IPS-15b (cell line): ENCODE results near the gene URB1.
A peak's percentile ranks its signal among the peaks of the same experiment; 100 is the strongest.
"Not testable (repeated sequence)": the region's sequence is repeated elsewhere in the genome, so short reads cannot be mapped to it uniquely, and the experiment has no call there.

Source experiments
- H3K27me3 ChIP-seq: one replicate; pipeline ENCODE4 v1.6.1; 2013; ENCODE audit warnings: low read length; ENCODE audit not compliant: control insufficient read depth, insufficient read depth
- H3K36me3 ChIP-seq: one replicate; pipeline ENCODE4 v1.6.1; 2013; ENCODE audit warnings: low read length; ENCODE audit not compliant: control insufficient read depth, insufficient read depth
- H3K4me1 ChIP-seq: one replicate; pipeline ENCODE4 v1.6.1; 2013; ENCODE audit warnings: mild to moderate bottlenecking, low read length; ENCODE audit not compliant: control insufficient read depth, insufficient read depth
- H3K4me3 ChIP-seq: one replicate; pipeline ENCODE4 v1.5.1; 2013; ENCODE audit warnings: low read depth, low read length
- H3K9ac ChIP-seq: one replicate; pipeline ENCODE4 v1.6.1; 2013; ENCODE audit warnings: low read depth, mild to moderate bottlenecking, low read length
- H3K9me3 ChIP-seq: one replicate; pipeline ENCODE4 v1.6.1; 2013; ENCODE audit warnings: mild to moderate bottlenecking, low read length; ENCODE audit not compliant: control insufficient read depth, insufficient read depth

The URB1 gene, protein sequence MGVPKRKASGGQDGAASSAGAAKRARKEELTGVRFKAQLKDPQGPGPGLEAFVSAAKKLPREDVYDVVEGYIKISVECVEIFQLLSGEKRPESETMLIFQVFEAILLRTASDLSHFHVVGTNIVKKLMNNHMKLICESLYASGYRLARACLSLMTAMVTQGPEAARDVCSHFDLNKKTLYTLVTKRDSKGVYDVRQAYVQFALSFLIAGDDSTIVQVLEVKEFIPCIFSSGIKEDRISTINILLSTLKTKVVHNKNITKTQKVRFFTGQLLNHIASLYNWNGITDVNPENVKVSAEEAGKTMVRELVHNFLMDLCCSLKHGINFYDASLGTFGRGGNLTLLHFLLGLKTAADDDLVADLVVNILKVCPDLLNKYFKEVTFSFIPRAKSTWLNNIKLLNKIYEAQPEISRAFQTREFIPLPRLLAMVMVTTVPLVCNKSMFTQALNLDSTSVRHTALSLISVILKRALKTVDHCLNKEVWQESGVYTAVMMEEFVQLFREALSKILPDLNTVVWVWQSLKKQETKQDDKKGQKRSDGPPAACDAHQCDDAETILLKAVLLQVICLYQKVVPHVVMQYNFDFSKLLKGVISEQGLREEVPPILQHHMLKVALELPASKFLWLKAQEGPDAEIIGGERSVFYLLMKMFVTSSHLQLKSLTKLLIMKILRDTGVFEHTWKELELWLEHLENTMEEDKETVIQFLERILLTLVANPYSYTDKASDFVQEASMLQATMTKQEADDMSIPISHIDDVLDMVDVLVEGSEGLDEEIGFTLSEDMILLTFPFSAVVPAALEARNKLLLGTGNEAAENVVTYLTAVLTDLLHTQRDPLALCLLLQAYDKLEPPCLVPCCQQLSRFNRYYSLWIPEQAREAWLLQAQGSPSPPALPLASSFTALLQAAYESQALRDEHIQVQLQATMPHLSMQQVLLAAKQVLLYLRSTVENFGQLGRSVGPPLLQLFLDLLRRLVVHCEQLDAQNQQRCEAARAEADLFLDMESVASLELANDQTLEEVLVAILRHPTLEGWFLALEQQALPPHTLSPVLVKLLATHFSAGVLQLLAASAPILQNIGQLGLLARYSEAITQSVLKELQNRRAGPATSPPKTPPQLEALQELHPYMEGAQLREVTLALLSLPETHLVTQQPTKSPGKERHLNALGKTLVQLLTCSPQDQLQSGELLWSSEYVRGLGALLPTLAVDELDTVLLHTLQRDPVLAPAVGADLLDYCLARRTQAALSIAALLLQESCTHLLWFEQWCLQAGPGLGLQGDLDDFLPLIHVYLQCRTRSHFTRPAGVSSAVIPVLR (N-terminal part only)

DNA sequence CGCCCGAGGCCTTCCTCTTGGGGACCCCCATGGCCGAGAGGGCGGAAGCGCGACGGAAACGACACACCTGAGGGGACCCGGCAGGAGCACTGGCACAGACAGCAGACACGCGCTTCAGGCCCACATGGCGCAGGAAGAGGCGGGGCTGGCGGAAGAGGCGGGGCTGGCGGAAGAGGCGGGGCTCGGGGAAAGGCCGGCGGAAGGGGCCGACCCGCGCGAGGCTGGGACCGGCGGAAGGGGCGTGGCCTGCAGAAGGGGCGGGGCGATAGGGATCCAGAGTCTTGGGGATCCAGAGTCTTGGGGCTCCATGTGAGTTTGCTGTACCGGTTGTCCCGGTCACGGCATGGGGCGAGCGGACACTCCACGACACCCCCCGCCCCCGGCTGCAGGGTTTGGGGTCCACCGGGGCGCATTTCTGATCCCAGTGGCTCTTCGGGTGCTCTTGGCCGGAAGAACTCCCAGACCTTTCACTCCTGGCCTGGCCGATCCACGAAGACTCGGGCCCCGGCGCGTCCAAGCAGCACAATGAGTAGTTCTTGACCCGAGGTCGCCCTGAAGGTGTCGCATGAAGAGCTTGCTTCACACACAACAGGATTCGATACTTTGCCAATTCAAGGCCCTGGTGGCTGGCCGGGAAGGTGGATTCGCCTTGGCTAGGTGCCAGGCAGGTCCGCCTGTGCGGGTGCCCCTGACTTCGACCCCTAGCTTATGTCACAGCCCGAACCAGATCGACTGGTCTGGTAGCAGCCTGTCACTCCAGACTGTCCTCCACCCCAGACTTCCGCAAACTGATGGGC is at the start of gene URB1:
Gene URB1 (minus strand): TSS at position 133 of the 797 bp plus-strand sequence. CDS start 102 bp downstream, at position 31.
- Histone ChIP-seq H3K36me3 (peaks cover 5% of the 10 kb centered on the region), H3K4me1 (peaks cover 8% of the 10 kb centered on the region), H3K4me3 (peak within 1 kb of the TSS; percentile 89), H3K9ac (peak within 1 kb of the TSS; percentile 79), H3K27me3 (no peaks in the 10 kb centered on the region), H3K9me3 (no peaks in the 10 kb centered on the region)

DNA sequence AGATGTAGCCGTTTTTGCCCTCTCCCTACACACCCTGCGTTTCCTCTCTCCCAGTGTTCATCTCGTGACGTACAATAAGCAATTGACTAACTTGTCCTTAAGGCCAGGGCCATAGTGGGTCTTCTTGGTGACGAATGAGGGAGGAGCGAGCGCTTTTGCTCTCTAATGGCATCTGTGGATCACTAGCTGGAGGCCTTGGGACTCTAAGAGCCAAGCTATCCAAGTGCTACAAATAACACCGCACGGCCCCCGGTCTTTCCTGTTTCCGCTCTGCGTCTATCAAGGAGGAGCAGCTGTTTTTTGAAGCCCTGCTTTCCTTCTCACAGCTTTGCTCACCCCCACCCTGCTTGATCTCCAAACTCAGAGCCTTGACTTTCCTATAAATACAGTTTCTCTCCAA is 44.9 kb upstream of the URB1 start:
- Histone ChIP-seq H3K9ac (no peak overlapping the region), H3K27me3 (no peaks in the 10 kb centered on the region), H3K4me3 (no peak overlapping the region), H3K9me3 (no peaks in the 10 kb centered on the region), H3K4me1 (no peaks in the 10 kb centered on the region), H3K36me3 (no peaks in the 10 kb centered on the region)

DNA sequence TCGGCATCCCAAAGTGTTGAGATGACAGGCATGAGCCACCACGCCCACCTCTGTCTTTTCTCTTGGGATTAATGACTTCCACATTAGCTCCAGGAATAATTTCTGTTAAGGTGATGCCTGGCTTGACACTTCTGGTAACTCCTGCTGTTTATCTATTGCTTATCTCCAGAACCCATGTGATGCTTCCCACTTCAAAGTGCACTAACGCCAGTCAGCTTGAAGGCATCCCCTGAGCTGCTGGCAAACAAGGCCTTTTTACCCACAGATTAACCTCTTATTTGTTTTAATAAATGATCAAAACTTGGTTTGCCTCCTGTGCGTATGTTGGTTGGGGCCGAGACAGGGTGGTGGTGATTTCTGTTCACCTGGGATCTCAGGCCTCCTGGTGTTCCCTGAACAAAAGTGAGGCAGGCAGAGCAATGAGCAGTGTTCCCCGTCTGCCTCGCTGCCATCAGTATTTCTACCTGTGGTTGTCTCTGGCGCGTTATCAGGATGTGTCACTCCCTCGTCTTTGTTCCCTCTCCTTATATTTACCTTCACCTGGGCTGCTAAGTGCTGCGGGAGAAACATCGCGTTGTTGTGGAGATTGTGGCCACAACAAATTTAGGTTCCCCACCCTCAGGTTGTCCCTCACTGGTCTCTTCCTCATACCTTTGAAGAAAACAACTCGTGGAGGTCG is 40.3 kb upstream of the URB1 start:
- H3K9ac ChIP-seq, H3K36me3 ChIP-seq, H3K4me3 ChIP-seq, H3K27me3 ChIP-seq, H3K4me1 ChIP-seq, H3K9me3 ChIP-seq: not testable (repeated sequence)

DNA sequence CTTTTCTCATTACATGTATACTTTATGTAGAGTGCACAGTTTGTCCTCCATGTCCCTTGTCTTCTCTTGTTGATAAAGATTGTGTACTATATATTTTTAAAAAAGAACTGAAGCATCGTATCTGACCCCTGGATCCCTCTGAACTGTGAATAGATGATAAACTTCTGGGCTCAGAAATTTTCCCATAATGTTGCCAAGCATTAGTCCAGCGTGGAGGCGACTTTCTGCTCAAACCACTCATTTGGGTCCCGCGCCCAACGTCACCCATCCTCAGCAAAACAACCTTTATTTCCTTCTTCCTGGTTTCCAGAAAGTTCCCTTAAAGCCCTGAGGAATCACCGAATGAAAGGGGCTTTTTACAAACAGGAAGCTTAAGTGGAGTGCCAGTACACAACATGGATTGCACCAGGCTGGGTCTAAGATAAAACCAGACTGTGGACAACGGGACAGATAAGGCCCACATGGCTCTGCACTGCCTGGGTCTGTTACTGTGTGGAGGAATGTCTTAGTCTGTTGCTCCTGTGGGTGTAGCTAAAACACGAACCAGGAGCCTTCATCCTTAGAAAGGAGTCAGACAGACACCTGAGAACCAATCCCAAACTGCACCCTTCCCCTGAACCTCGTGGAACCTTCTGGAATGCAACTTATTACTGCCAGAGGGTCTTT is 35.3 kb upstream of the URB1 start:
- no peaks in the 10 kb centered on the region for H3K27me3 ChIP-seq
- no peak overlapping the region for H3K4me3 ChIP-seq
- H3K9ac ChIP-seq, result no peak overlapping the region
- H3K9me3 ChIP-seq, result no peaks in the 10 kb centered on the region
- H3K36me3 ChIP-seq, result no peaks in the 10 kb centered on the region
- H3K4me1 ChIP-seq, result no peaks in the 10 kb centered on the region

DNA sequence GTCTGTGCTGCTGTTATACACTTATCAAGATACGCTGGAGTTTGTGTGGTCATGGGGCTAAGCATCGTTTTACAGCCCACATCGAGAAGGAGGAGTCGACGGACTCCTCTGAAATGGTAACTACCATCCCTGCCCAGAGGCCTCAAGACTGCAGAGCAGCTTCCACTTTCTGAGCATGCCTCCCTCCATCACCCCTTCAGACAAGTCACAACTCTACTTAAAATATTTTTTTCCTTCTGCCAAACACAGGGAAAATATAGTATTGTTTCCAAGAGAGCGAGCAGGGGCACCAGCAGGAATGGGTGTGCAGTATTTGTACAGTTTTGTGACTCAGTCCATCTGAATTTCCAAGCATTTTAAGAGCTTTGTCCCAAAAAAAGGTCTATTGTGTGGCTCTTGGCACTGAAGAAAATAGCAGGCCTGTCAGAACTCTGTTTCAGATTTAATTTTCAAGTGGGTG is 33.8 kb upstream of the URB1 start:
- Histone ChIP-seq H3K36me3 (no peaks in the 10 kb centered on the region), H3K9ac (no peak overlapping the region), H3K4me1 (no peaks in the 10 kb centered on the region), H3K27me3 (no peaks in the 10 kb centered on the region), H3K9me3 (no peaks in the 10 kb centered on the region), H3K4me3 (no peak overlapping the region)

DNA sequence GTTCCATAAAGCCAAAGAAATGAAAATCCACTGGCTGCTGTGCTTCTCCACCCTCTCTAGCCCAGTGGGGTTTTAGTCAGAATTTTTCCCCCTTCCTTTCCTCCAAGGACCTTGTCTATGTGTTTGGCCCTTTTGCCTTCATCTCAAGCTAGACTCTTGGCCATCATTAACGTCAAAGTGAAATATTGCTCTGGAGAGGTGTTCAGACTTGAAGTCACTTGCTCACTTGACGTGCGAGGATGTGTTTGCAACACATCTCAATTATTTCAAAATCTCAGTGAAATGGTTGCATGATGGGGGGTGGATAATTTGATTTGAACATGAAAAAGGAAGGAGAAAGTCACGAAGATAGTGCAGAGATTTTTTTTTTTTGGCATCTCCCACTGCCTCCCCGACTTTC is 33.3 kb upstream of the URB1 start:
- no peak overlapping the region for H3K4me3 ChIP-seq
- H3K36me3 ChIP-seq, result no peaks in the 10 kb centered on the region
- no peaks in the 10 kb centered on the region for H3K4me1 ChIP-seq
- no peaks in the 10 kb centered on the region for H3K27me3 ChIP-seq
- H3K9ac ChIP-seq, result no peak overlapping the region
- H3K9me3 ChIP-seq, result no peaks in the 10 kb centered on the region

DNA sequence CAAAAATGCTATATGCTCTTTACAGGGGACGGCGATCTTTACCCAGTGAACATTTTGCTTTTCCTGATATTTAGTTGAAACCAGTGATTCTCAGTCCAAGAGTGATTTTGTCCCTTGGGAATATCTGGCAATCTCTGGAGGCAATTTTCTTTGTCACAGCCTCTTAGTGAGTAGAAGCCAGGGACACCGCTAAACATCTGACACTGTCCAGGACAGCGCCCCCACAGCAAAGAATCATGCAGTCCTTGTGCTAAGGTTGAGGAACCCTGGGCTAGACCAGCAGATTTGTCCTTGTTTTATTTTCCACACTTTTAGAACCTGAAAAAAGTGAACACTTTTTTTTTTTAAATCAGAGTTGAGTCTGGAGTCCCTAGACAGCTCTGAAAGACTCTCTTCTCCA is 32.8 kb upstream of the URB1 start:
- no peaks in the 10 kb centered on the region for H3K36me3 ChIP-seq
- no peaks in the 10 kb centered on the region for H3K27me3 ChIP-seq
- H3K9me3 ChIP-seq, result no peaks in the 10 kb centered on the region
- no peak overlapping the region for H3K9ac ChIP-seq
- no peak overlapping the region for H3K4me3 ChIP-seq
- H3K4me1 ChIP-seq, result no peaks in the 10 kb centered on the region

DNA sequence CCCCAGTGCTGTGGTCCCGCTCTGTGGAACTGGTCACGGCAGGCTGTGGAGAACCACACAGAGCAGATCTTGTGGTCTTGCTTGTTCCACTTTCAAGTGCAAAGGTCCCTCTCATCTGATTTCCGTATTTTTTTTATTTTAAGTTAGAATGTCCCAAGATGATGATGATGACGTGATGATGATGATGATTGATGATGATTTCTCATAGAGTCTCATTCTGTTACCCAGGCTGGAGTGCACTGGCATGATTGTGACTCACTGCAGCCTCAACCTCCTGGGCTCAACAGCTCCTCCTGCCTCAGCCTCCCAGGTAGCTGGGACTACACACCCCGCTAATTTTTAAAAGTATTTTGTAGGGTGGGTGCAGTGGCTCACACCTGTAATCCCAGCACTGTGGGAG is 31.9 kb upstream of the URB1 start:
- Histone ChIP-seq H3K4me3 (no peak overlapping the region), H3K9ac (no peak overlapping the region), H3K9me3 (no peaks in the 10 kb centered on the region), H3K36me3 (no peaks in the 10 kb centered on the region), H3K27me3 (no peaks in the 10 kb centered on the region), H3K4me1 (no peaks in the 10 kb centered on the region)

DNA sequence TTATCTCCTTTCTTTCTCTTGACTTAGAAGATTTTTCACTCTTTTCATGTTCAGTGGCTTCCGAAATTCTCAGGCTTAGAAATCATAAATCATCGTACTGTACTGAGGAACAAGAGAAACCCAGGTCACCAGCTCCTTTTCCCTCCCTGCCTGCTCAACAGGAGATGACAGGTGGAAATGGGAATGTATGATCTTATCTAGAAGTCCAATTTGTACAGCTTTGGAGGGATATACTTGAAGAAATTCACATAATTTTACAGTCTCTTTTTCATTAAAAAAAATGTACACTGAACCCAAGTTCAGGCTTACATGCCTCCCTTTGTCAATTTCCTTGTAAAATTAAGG is 31.4 kb upstream of the URB1 start:
- no peaks in the 10 kb centered on the region for H3K4me1 ChIP-seq
- no peak overlapping the region for H3K4me3 ChIP-seq
- H3K9ac ChIP-seq, result no peak overlapping the region
- no peaks in the 10 kb centered on the region for H3K9me3 ChIP-seq
- H3K27me3 ChIP-seq, result no peaks in the 10 kb centered on the region
- no peaks in the 10 kb centered on the region for H3K36me3 ChIP-seq

DNA sequence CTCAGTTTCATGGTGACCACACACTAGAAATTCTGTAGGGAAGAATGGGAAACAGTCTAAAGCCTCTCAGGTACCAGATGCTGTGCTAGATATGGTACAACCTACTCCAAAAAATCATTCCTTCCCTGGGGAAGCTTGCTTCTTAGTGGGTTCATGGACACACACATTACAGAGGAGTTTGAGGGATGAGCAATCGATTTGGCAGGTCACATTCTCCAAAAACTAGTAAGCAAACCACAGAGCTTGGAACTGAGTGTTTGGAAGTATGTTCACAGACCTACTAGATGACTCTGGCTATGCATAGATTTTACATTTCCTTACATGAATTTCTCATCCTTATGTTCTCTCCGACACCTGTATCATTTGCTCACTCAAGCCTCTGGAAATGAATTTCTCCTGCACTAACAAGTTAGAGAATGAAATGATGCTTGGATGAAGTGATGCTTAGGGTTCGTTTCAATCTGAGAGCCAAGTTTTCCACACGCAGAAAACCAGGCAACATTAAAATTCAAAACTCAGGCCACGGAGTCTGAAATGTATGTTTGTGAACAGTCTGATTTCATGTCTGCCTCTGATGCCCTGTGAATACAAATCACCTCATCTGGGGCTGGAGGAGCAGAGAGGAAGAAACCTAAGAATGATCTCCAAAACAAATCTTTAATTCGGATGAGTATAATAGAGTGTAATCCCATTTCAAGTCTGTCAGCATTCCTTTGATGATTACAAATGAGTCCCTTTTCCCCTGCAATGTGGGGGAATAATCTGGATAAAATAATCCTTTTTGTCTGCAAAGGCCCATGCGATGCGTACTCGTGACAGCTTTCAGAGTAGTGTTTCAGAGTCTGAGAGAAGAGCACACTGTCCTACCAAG is 30.7 kb upstream of the URB1 start:
- Histone ChIP-seq H3K4me1 (no peaks in the 10 kb centered on the region), H3K9me3 (no peaks in the 10 kb centered on the region), H3K27me3 (no peaks in the 10 kb centered on the region), H3K36me3 (no peaks in the 10 kb centered on the region), H3K4me3 (no peak overlapping the region), H3K9ac (no peak overlapping the region)
